Testis (tissue), 2 donors: ENCODE data around the gene ZNF600.

ENCODE experiments used
- POLR2A ChIP-seq: fragments of 450-650 bp; IDR thresholded peaks from one replicate; pipeline ENCODE4 v1.6.1; 2017; ENCODE audit warnings: antibody characterized with exemption, mild to moderate bottlenecking, moderate library complexity
- TF ChIP-seq, protein P1 (sequence below), 3 experiments: fragments of 450-650 bp in 2 of 3; fragments of 200-600 bp in 1 of 3; sonication (generic) in 1 of 3; IDR thresholded peaks; one replicate each; pipeline ENCODE4 v1.5.1; 2016 to 2019; ENCODE audit warnings: antibody characterized with exemption in 3 of 3, mild to moderate bottlenecking in 2 of 3, moderate library complexity in 1 of 3

DNA sequence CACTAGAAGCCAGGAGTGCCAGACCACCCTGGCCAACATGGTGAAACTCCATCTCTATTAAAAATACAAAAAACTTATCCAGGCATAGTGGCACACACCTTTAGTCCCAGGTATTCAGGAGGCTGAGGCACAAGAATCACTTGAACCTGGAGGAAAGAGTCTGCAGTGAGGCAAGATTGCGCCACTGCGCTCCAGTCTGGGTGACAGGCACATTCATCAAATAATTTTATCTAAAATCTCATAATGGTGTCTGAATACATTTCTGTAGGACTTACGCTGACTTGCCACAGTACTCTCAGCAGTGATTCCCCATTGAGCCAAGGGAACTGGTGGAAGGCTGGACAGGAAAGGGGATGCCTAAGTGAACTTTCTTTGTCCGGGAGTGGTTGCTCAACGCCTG, 39.2 kb upstream of the ZNF600 start:
- TF ChIP-seq, protein P1, sequence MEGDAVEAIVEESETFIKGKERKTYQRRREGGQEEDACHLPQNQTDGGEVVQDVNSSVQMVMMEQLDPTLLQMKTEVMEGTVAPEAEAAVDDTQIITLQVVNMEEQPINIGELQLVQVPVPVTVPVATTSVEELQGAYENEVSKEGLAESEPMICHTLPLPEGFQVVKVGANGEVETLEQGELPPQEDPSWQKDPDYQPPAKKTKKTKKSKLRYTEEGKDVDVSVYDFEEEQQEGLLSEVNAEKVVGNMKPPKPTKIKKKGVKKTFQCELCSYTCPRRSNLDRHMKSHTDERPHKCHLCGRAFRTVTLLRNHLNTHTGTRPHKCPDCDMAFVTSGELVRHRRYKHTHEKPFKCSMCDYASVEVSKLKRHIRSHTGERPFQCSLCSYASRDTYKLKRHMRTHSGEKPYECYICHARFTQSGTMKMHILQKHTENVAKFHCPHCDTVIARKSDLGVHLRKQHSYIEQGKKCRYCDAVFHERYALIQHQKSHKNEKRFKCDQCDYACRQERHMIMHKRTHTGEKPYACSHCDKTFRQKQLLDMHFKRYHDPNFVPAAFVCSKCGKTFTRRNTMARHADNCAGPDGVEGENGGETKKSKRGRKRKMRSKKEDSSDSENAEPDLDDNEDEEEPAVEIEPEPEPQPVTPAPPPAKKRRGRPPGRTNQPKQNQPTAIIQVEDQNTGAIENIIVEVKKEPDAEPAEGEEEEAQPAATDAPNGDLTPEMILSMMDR (IDR thresholded peaks at IDR 0.05), result no peak
- no peak for TF ChIP-seq POLR2A
